SU-DHL-6 (cell line): Measurements from ENCODE around the gene ST6GAL2.

ENCODE experiments used
- H2AFZ ChIP-seq: fragments of 200-600 bp; sonication (generic); 2 replicates; pipeline ENCODE4 v1.6.1; 2014; ENCODE audit warnings: low read depth, mild to moderate bottlenecking, moderate library complexity, mixed read lengths, antibody characterized with exemption, low read length; ENCODE audit not compliant: severe bottlenecking
- H3F3A ChIP-seq: fragments of 200-600 bp; shearing (Covaris generic); 2 replicates; pipeline ENCODE4 v1.6.0; 2016; ENCODE audit warnings: antibody characterized with exemption, mild to moderate bottlenecking; ENCODE audit not compliant: insufficient read depth
- H3K27ac ChIP-seq: fragments of 200-600 bp; sonication (generic); 2 replicates; pipeline ENCODE4 v1.5.1; 2016; ENCODE audit warnings: low read depth, mild to moderate bottlenecking, low read length, moderate library complexity, mixed read lengths
- H3K27me3 ChIP-seq: fragments of 200-600 bp; sonication (generic), shearing (Covaris generic); 2 replicates; pipeline ENCODE4 v1.6.0; 2014; ENCODE audit warnings: mild to moderate bottlenecking, low read length
- H3K36me3 ChIP-seq: fragments of 200-600 bp; sonication (generic); 2 replicates; pipeline ENCODE4 v1.6.1; 2014; ENCODE audit warnings: mild to moderate bottlenecking, low read length, mixed read lengths
- H3K4me2 ChIP-seq: fragments of 300-600, 200-600 bp; shearing (Covaris generic), sonication (generic); 2 replicates; pipeline ENCODE4 v1.6.0; 2014; ENCODE audit warnings: low read length, low read depth, mild to moderate bottlenecking; ENCODE audit not compliant: poor library complexity, severe bottlenecking
- H3K4me3 ChIP-seq: fragments of 200-600 bp; sonication (generic); 2 replicates; pipeline ENCODE4 v1.5.1; 2014; ENCODE audit warnings: antibody characterized with exemption, low read length, mild to moderate bottlenecking, mixed read lengths; ENCODE audit not compliant: insufficient read depth, poor library complexity, severe bottlenecking
- H3K79me2 ChIP-seq: fragments of 200-600 bp; sonication (generic); 2 replicates; pipeline ENCODE4 v1.6.1; 2014; ENCODE audit warnings: mild to moderate bottlenecking, low read length, moderate library complexity; ENCODE audit not compliant: insufficient read depth
- H3K9ac ChIP-seq: fragments of 200-600 bp; sonication (generic); 2 replicates; pipeline ENCODE4 v1.7.0; 2014; ENCODE audit warnings: mild to moderate bottlenecking, low read length
- H3K9me2 ChIP-seq: fragments of 200-600 bp; sonication (generic); replicated peaks from 2 replicates; pipeline ENCODE4 v1.6.1; 2014; ENCODE audit warnings: low read length; ENCODE audit not compliant: insufficient read depth
- H3K9me3 ChIP-seq: fragments of 200-600 bp; sonication (generic); 2 replicates; pipeline ENCODE4 v1.6.1; 2014; ENCODE audit warnings: low read length, mixed read lengths; ENCODE audit not compliant: insufficient read depth
- H4K20me1 ChIP-seq: fragments of 200-600 bp; sonication (generic); 2 replicates; pipeline ENCODE4 v1.6.1; 2014; ENCODE audit warnings: low read depth, mild to moderate bottlenecking, antibody characterized with exemption, low read length, moderate library complexity, mixed read lengths
- EZH2phosphoT487 ChIP-seq: fragments of 200-600 bp; sonication (generic), shearing (Covaris generic); conservative IDR thresholded peaks from 2 replicates; pipeline ENCODE4 v1.6.1; 2018; ENCODE audit warnings: mild to moderate bottlenecking, antibody characterized with exemption, low read length, moderate library complexity, mixed read lengths
- TF ChIP-seq, protein P1 (sequence below): fragments of 200-600 bp; sonication (generic); IDR thresholded peaks from one replicate; pipeline ENCODE4 v1.5.1; 2017; ENCODE audit warnings: antibody characterized with exemption, mild to moderate bottlenecking, low read length, moderate library complexity; ENCODE audit not compliant: insufficient read depth, poor library complexity, severe bottlenecking

Gene ST6GAL2, protein sequence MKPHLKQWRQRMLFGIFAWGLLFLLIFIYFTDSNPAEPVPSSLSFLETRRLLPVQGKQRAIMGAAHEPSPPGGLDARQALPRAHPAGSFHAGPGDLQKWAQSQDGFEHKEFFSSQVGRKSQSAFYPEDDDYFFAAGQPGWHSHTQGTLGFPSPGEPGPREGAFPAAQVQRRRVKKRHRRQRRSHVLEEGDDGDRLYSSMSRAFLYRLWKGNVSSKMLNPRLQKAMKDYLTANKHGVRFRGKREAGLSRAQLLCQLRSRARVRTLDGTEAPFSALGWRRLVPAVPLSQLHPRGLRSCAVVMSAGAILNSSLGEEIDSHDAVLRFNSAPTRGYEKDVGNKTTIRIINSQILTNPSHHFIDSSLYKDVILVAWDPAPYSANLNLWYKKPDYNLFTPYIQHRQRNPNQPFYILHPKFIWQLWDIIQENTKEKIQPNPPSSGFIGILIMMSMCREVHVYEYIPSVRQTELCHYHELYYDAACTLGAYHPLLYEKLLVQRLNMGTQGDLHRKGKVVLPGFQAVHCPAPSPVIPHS

DNA sequence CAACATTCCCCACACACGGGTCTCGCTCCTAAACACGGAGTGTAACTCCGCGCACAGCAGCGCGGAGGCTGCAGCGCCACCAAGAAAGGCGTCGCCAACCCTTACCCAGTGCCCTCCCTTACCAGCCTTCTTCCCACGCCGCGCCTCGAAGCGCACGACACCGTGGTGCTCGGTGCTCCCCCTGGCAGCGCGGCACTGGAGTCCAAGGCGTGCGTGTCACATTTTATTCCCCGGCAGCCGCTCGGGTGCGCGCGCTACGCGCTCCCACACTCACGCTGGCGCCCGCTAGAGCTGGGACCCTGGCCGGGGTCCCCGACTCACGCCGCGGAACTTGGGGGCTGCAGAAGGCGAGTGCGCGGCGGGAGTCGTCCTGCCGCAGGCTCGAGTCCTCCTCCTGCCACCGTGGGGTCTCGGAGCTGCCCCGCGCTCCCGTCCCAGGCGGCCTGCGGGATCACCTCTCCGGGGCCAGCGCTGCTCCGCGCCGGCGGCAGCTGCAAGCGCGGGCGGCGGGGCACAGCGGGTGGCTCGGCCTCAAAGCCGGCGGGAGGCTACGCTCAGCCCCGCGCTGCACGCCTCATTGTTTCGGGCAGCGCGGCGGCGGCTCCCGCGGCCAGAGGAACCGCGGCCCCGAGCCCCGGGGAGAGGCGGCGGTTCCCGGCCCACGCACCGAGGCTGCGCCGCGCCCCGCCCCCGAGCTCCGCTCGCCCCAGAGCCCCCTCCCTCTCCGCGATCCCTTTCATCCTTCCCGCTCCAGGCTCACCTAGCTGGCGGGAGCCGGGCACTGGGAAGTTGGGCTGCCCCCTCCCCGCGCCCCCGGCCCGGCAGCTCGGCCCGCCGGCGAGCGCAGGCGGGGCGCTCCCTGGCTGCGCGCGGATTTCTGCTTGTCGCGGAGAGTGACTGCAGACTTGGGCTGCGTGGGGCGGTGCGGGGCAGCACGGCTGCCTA is at the start of gene ST6GAL2:
Gene ST6GAL2 (minus strand): TSS at position 197 of the 945 bp plus-strand sequence. CDS start 42,190 bp downstream, outside the sequence.
- H3K27ac ChIP-seq = no peak within 1 kb of the TSS
- H3K9me2 ChIP-seq = no peaks in the 10 kb centered on the region
- TF ChIP-seq EZH2phosphoT487 = no peak
- TF ChIP-seq, protein P1, sequence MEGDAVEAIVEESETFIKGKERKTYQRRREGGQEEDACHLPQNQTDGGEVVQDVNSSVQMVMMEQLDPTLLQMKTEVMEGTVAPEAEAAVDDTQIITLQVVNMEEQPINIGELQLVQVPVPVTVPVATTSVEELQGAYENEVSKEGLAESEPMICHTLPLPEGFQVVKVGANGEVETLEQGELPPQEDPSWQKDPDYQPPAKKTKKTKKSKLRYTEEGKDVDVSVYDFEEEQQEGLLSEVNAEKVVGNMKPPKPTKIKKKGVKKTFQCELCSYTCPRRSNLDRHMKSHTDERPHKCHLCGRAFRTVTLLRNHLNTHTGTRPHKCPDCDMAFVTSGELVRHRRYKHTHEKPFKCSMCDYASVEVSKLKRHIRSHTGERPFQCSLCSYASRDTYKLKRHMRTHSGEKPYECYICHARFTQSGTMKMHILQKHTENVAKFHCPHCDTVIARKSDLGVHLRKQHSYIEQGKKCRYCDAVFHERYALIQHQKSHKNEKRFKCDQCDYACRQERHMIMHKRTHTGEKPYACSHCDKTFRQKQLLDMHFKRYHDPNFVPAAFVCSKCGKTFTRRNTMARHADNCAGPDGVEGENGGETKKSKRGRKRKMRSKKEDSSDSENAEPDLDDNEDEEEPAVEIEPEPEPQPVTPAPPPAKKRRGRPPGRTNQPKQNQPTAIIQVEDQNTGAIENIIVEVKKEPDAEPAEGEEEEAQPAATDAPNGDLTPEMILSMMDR = no peak
- no peaks in the 10 kb centered on the region for H3K79me2 ChIP-seq
- H3F3A ChIP-seq = no peaks in the 10 kb centered on the region
- no peak within 1 kb of the TSS for H3K4me3 ChIP-seq
- no peaks in the 10 kb centered on the region for H3K27me3 ChIP-seq
- no peak within 1 kb of the TSS for H3K9ac ChIP-seq
- H3K36me3 ChIP-seq = no peaks in the 10 kb centered on the region
- no peak within 1 kb of the TSS for H2AFZ ChIP-seq
- H3K9me3 ChIP-seq = no peaks in the 10 kb centered on the region
- H3K4me2 ChIP-seq = no peak within 1 kb of the TSS
- no peaks in the 10 kb centered on the region for H4K20me1 ChIP-seq

DNA sequence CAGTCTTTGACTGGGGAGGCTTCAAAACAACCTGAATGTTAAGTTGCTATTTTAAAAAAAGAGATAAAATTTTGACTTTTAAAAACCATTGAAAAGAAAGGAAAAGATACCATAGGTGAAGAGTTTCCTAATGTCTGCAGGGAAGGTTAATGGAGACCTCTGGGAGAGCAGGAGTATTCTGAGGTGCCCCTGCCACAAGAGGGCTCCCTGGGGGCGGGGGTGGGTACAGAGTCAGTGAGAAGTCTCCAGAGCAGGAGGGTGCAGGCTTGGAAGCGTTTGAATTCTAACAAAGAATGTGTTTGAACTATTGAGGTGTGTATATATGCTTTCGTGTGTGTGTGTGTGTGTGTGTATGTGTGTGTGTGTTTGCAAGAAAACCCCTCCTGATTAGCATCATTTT is 46.7 kb upstream of the ST6GAL2 start:
- Histone ChIP-seq H2AFZ (no peak overlapping the region), H4K20me1 (no peaks in the 10 kb centered on the region), H3K9me2 (no peaks in the 10 kb centered on the region), H3K79me2 (no peaks in the 10 kb centered on the region), H3K27me3 (no peaks in the 10 kb centered on the region), H3K36me3 (no peaks in the 10 kb centered on the region), H3K9ac (no peak overlapping the region), H3K4me2 (no peak overlapping the region), H3K4me3 (no peak overlapping the region), H3K27ac (no peak overlapping the region), H3K9me3 (no peaks in the 10 kb centered on the region), H3F3A (no peaks in the 10 kb centered on the region)
- no peak for TF ChIP-seq EZH2phosphoT487
- TF ChIP-seq, protein P1 = no peak

DNA sequence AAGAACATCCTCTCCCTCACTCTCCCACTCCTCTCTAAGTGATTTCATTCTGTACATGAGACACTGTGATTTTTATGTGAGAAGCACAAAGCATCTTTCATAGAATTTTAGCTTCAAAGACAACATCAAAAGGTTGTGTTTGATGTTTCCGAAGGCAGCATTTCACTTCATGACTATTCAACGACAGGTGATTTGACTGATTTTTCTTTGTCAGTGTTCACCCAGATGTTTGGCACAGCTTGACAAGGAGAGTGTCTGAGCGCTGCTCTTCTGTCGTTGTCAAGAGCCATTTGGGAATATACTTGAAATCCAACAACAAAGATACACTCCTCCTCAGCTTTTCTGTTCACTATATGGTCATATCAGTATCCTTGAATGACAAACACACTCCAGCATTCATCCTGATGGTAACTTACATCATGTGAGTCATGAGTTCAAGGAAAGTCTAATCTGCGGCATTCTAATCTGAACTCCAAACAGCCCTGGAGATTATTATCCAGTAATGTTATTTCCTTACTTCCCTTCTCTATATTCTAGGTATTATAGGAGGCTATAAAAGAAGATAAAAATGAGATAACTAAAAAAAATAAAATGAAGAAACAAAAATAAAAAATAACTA is 45.9 kb upstream of the ST6GAL2 start:
- Histone ChIP-seq H3K4me2 (no peak overlapping the region), H3K9me2 (no peaks in the 10 kb centered on the region), H3K36me3 (no peaks in the 10 kb centered on the region), H3K9ac (no peak overlapping the region), H3K27me3 (no peaks in the 10 kb centered on the region), H4K20me1 (no peaks in the 10 kb centered on the region), H3K79me2 (no peaks in the 10 kb centered on the region), H3K27ac (no peak overlapping the region), H3F3A (no peaks in the 10 kb centered on the region), H3K9me3 (no peaks in the 10 kb centered on the region), H3K4me3 (no peak overlapping the region), H2AFZ (no peak overlapping the region)
- TF ChIP-seq, protein P1 = no peak
- TF ChIP-seq EZH2phosphoT487 = no peak
